ENCODE results near the gene SMYD1.

DNA sequence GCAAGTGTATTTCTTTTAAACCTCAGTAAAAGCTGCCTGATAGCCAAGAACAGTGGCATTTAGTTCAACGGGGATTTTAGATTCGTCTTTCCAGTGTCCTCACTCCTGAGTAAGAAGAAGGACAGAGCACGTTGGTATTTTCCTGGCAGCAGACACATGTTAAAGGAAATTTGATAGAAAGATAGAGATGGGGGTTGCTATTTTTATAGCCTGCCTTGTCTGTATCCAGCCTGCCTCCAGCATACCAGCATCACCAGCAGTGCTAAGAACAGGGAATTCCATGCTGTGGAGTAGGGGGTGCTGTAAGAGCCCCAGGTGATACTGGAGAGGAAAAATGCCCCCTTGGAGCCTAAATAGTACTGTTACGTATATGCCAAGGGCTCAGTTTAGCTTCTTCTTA lies 1.1 kb upstream of the SMYD1 start:
- TF ChIP-seq, protein P1, sequence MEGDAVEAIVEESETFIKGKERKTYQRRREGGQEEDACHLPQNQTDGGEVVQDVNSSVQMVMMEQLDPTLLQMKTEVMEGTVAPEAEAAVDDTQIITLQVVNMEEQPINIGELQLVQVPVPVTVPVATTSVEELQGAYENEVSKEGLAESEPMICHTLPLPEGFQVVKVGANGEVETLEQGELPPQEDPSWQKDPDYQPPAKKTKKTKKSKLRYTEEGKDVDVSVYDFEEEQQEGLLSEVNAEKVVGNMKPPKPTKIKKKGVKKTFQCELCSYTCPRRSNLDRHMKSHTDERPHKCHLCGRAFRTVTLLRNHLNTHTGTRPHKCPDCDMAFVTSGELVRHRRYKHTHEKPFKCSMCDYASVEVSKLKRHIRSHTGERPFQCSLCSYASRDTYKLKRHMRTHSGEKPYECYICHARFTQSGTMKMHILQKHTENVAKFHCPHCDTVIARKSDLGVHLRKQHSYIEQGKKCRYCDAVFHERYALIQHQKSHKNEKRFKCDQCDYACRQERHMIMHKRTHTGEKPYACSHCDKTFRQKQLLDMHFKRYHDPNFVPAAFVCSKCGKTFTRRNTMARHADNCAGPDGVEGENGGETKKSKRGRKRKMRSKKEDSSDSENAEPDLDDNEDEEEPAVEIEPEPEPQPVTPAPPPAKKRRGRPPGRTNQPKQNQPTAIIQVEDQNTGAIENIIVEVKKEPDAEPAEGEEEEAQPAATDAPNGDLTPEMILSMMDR (IDR thresholded peaks at IDR 0.05) = no peak
- TF ChIP-seq POLR2A (IDR thresholded peaks at IDR 0.05) = no peak

All from uterus (tissue), 2 donors.